HepG2 (cell line): ENCODE measurements around the gene P4HA1. TPM values are rescaled to one million over a fixed set of nuclear protein-coding genes. Genes with fewer than 3 reads are reported as not detected.

Experiments used
- CEBPB ChIP-seq: IDR thresholded peaks from 2 replicates; pipeline ENCODE4 v1.6.1; 2011; ENCODE audit warnings: low read depth, low read length, improper control_type of control experiment, borderline replicate concordance
- FUBP1 ChIP-seq: sonication (generic); formaldehyde crosslinking; IDR thresholded peaks from 2 replicates; pipeline ENCODE4 v1.5.1; 2020; ENCODE audit warnings: missing genetic modification reagents, mild to moderate bottlenecking, borderline replicate concordance
- GATA4 ChIP-seq: sonication (generic); IDR thresholded peaks from 2 replicates; pipeline ENCODE4 v1.6.1; 2016; ENCODE audit warnings: antibody characterized with exemption, low read depth, borderline replicate concordance
- GATAD2A ChIP-seq: IDR thresholded peaks from 2 replicates; pipeline ENCODE4 v1.6.1; 2016
- HNRNPK ChIP-seq: fragments of 200-400 bp; formaldehyde crosslinking; IDR thresholded peaks from 2 replicates; pipeline ENCODE4 v1.6.1; 2018; ENCODE audit warnings: low read length, low read depth, moderate library complexity, mild to moderate bottlenecking; ENCODE audit not compliant: poor library complexity, severe bottlenecking
- MEIS2 ChIP-seq: sonication (generic); formaldehyde crosslinking; IDR thresholded peaks from 2 replicates; pipeline ENCODE4 v1.9.0; 2021; ENCODE audit warnings: mild to moderate bottlenecking, missing genetic modification reagents
- NFYC ChIP-seq: IDR thresholded peaks from 2 replicates; pipeline ENCODE4 v1.6.1; 2016; ENCODE audit warnings: missing genetic modification reagents, missing compliant biosample characterization
- POLR2AphosphoS5 ChIP-seq: IDR thresholded peaks from 2 replicates; pipeline ENCODE4 v1.6.1; 2012; ENCODE audit warnings: low read depth, low read length
- RAD21 ChIP-seq: fragments of 450-650 bp; formaldehyde crosslinking; IDR thresholded peaks from 2 replicates; pipeline ENCODE4 v1.5.0; 2020; ENCODE audit warnings: mild to moderate bottlenecking
- RARG ChIP-seq: sonication (generic); formaldehyde crosslinking; IDR thresholded peaks from 2 replicates; pipeline ENCODE4 v1.4.0; 2020; ENCODE audit warnings: low read depth, mild to moderate bottlenecking, missing genetic modification reagents
- SMARCC2 ChIP-seq: fragments of 450-650 bp; IDR thresholded peaks from 2 replicates; pipeline ENCODE4 v1.6.1; 2017; ENCODE audit warnings: antibody characterized with exemption, mild to moderate bottlenecking
- SNRNP70 ChIP-seq: fragments of 200-400 bp; formaldehyde crosslinking; IDR thresholded peaks from 2 replicates; pipeline ENCODE4 v1.6.1; 2017; ENCODE audit warnings: mild to moderate bottlenecking, low read depth, low read length, moderate library complexity
- SOX5 ChIP-seq: IDR thresholded peaks from 2 replicates; pipeline ENCODE4 v1.6.1; 2016; ENCODE audit warnings: borderline replicate concordance
- ZBTB7A ChIP-seq: sonication (generic); formaldehyde crosslinking; IDR thresholded peaks from 2 replicates; pipeline ENCODE4 v1.8.0; 2022; ENCODE audit warnings: mild to moderate bottlenecking, missing genetic modification reagents
- ZNF10 ChIP-seq: sonication (generic); formaldehyde crosslinking; IDR thresholded peaks from 2 replicates; pipeline ENCODE4 v1.4.0; 2020; ENCODE audit warnings: mild to moderate bottlenecking, low read depth, missing genetic modification reagents, borderline replicate concordance
- ZNF121 ChIP-seq: sonication (generic); formaldehyde crosslinking; IDR thresholded peaks from 2 replicates; pipeline ENCODE4 v1.5.0; 2020; ENCODE audit warnings: mild to moderate bottlenecking, missing genetic modification reagents
- ZNF383 ChIP-seq: sonication (generic); formaldehyde crosslinking; IDR thresholded peaks from 2 replicates; pipeline ENCODE4 v1.4.0; 2020; ENCODE audit warnings: missing genetic modification reagents, mild to moderate bottlenecking, borderline replicate concordance
- ZNF510 ChIP-seq: sonication (generic); formaldehyde crosslinking; IDR thresholded peaks from 2 replicates; pipeline ENCODE4 v1.4.0; 2020; ENCODE audit warnings: low read depth, mild to moderate bottlenecking, missing genetic modification reagents
- ZNF546 ChIP-seq: sonication (generic); formaldehyde crosslinking; conservative IDR thresholded peaks from 2 replicates; pipeline ENCODE4 v1.8.1; 2023; ENCODE audit warnings: mild to moderate bottlenecking, missing genetic modification reagents
- ZNF644 ChIP-seq: IDR thresholded peaks from 2 replicates; pipeline ENCODE4 v1.6.1; 2016; ENCODE audit warnings: low read depth
- polyA plus RNA-seq, 8 experiments: library from polyadenylated mRNA; depleted of rRNA in 3 of 8; stranded (reverse) in 7 of 8; unstranded in 1 of 8; fragments of >200 nt; fragmentation: Illumina TruSeq in 4 of 8; extraction: Trizol in 4 of 8; gene quantifications; 2 replicates each; pipeline versions ENCODE4 v1.2.1 to v1.2.3, GENCODE V29; 2011 to 2016; ENCODE audit warnings: low read depth in 4 of 8, missing spikeins in 1 of 8, mixed read lengths in 1 of 8; ENCODE audit not compliant: insufficient read depth in 1 of 8
- total RNA-seq, 5 experiments: library from RNA; depleted of rRNA; stranded (reverse); fragments of >200 nt; fragmentation: Illumina TruSeq; extraction: Trizol; gene quantifications; 2 replicates each; pipeline ENCODE4 v1.2.3, GENCODE V29; 2016; ENCODE audit warnings: low read depth in 1 of 5
- TF ChIP-seq, protein P1 (sequence below): sonication (generic); formaldehyde crosslinking; conservative IDR thresholded peaks from 2 replicates; pipeline ENCODE4 v1.8.0; 2022; ENCODE audit warnings: mild to moderate bottlenecking, moderate library complexity, missing genetic modification reagents
- TF ChIP-seq, protein P2 (sequence below): sonication (generic); formaldehyde crosslinking; IDR thresholded peaks from 2 replicates; pipeline ENCODE4 v1.8.0; 2022; ENCODE audit warnings: mild to moderate bottlenecking, missing genetic modification reagents, moderate library complexity
- TF ChIP-seq, protein P3 (sequence below): sonication (generic); formaldehyde crosslinking; IDR thresholded peaks from 2 replicates; pipeline ENCODE4 v1.8.0; 2022; ENCODE audit warnings: missing genetic modification reagents, mild to moderate bottlenecking, moderate library complexity, borderline replicate concordance

Gene P4HA1
- total and polyA plus RNA-seq, 2 of the 13 experiments (the other 11 are each of a cell fraction or from before 2014, with no cell fraction given) = 63.1 to 196 TPM

GRCh38 chr10:73096449-73097304 is at the start of gene P4HA1 (continued):
- TF ChIP-seq FUBP1 (CRISPR knock-in tag) = no peak
- peak; percentile 9; the same call in 1 of the 2 replicates for TF ChIP-seq NFYC (CRISPR knock-in tag)
- TF ChIP-seq MEIS2 (CRISPR knock-in tag) = peak; percentile 93
- TF ChIP-seq, protein P1, sequence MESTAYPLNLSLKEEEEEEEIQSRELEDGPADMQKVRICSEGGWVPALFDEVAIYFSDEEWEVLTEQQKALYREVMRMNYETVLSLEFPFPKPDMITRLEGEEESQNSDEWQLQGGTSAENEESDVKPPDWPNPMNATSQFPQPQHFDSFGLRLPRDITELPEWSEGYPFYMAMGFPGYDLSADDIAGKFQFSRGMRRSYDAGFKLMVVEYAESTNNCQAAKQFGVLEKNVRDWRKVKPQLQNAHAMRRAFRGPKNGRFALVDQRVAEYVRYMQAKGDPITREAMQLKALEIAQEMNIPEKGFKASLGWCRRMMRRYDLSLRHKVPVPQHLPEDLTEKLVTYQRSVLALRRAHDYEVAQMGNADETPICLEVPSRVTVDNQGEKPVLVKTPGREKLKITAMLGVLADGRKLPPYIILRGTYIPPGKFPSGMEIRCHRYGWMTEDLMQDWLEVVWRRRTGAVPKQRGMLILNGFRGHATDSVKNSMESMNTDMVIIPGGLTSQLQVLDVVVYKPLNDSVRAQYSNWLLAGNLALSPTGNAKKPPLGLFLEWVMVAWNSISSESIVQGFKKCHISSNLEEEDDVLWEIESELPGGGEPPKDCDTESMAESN (CRISPR knock-in tag) = peak; percentile 69
- no peak for TF ChIP-seq ZNF383 (CRISPR knock-in tag)
- no peak for TF ChIP-seq SNRNP70
- TF ChIP-seq, protein P2, sequence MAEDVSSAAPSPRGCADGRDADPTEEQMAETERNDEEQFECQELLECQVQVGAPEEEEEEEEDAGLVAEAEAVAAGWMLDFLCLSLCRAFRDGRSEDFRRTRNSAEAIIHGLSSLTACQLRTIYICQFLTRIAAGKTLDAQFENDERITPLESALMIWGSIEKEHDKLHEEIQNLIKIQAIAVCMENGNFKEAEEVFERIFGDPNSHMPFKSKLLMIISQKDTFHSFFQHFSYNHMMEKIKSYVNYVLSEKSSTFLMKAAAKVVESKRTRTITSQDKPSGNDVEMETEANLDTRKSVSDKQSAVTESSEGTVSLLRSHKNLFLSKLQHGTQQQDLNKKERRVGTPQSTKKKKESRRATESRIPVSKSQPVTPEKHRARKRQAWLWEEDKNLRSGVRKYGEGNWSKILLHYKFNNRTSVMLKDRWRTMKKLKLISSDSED = no peak
- peak; percentile 93 for TF ChIP-seq RAD21 (CRISPR knock-in tag)
- TF ChIP-seq POLR2AphosphoS5 = peak; percentile 98
- peak; percentile 64; the same call in 1 of the 2 replicates for TF ChIP-seq ZNF121 (CRISPR knock-in tag)
- TF ChIP-seq GATA4 = peak; percentile 92
- TF ChIP-seq ZBTB7A = no peak
- TF ChIP-seq CEBPB = no peak
- no peak for TF ChIP-seq ZNF510 (CRISPR knock-in tag)
- peak; percentile 54 for TF ChIP-seq HNRNPK
- no peak for TF ChIP-seq ZNF10 (CRISPR knock-in tag)
- no peak for TF ChIP-seq ZNF546 (CRISPR knock-in tag)
- no peak for TF ChIP-seq RARG (CRISPR knock-in tag)
- peak; percentile 98 for TF ChIP-seq GATAD2A (CRISPR knock-in tag)
- no peak for TF ChIP-seq ZNF644 (CRISPR knock-in tag)
- no peak for TF ChIP-seq SMARCC2
- TF ChIP-seq SOX5 (CRISPR knock-in tag) = peak; percentile 60
- TF ChIP-seq, protein P3, sequence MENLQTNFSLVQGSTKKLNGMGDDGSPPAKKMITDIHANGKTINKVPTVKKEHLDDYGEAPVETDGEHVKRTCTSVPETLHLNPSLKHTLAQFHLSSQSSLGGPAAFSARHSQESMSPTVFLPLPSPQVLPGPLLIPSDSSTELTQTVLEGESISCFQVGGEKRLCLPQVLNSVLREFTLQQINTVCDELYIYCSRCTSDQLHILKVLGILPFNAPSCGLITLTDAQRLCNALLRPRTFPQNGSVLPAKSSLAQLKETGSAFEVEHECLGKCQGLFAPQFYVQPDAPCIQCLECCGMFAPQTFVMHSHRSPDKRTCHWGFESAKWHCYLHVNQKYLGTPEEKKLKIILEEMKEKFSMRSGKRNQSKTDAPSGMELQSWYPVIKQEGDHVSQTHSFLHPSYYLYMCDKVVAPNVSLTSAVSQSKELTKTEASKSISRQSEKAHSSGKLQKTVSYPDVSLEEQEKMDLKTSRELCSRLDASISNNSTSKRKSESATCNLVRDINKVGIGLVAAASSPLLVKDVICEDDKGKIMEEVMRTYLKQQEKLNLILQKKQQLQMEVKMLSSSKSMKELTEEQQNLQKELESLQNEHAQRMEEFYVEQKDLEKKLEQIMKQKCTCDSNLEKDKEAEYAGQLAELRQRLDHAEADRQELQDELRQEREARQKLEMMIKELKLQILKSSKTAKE (CRISPR knock-in tag) = peak; percentile 57; the same call in 1 of the 2 replicates
